Endothelial cell of umbilical vein (primary cell): ENCODE results near the gene ACTR1A. TPM values are rescaled to one million over a fixed set of nuclear protein-coding genes. Genes with fewer than 3 reads are reported as not detected.

Source experiments
- BruUV-seq: library from RNA; stranded (reverse); fragments of 400-500 nt; replicated peaks from 2 replicates; lab custom pipeline; 2021; lab: Mats Ljungman, UMichigan
- CTCF ChIA-PET: fragments of 300-600, 350-600 bp; sonication (Branson Sonifier 250); formaldehyde crosslinking; loops from one replicate; lab custom pipeline; 2021; ENCODE audit warnings: antibody characterized with exemption, inconsistent platforms; lab: Charles Lee
- POLR2A ChIA-PET: fragments of 300-600, 350-600 bp; sonication (Branson Sonifier 250); formaldehyde crosslinking; loops from one replicate; lab custom pipeline; 2021; ENCODE audit warnings: antibody characterized with exemption, inconsistent platforms; lab: Charles Lee
- DNase-seq: peaks from one replicate; pipeline ENCODE4 v3.0.0-alpha.2; 2011; ENCODE audit warnings: low read depth, low spot score
- FAIRE-seq: peaks from 2 replicates; lab custom pipeline; 2011; peaks lifted over from hg19 to GRCh38; lab: Jason Lieb, UNC
- H2AFZ ChIP-seq: 2 replicates; pipeline ENCODE4 v1.6.0; 2012; ENCODE audit warnings: low read depth, low read length, control low read depth, inconsistent platforms
- H3K27ac ChIP-seq: 2 replicates; pipeline ENCODE4 v1.5.1; 2011; ENCODE audit warnings: low read depth, mild to moderate bottlenecking, control low read depth, low read length, moderate library complexity; ENCODE audit not compliant: insufficient read depth
- H3K27me3 ChIP-seq, 2 experiments: 2 replicates each; pipeline versions ENCODE4 v1.6.0 to v1.6.1; 2011; ENCODE audit warnings: low read length in 2 of 2, mixed read lengths in 1 of 2; ENCODE audit not compliant: control insufficient read depth in 2 of 2, insufficient read depth in 2 of 2
- H3K36me3 ChIP-seq, 2 experiments: 2 replicates in 1 of 2; 3 replicates in 1 of 2; pipeline ENCODE4 v1.5.1; 2011; ENCODE audit warnings: low read length in 2 of 2, mild to moderate bottlenecking in 1 of 2, moderate library complexity in 1 of 2; ENCODE audit not compliant: control insufficient read depth in 2 of 2, insufficient read depth in 2 of 2; ENCODE audit errors: extremely low read depth in 1 of 2
- H3K4me1 ChIP-seq: 3 replicates; pipeline ENCODE4 v1.5.1; 2011; ENCODE audit warnings: mild to moderate bottlenecking, low read length; ENCODE audit not compliant: control insufficient read depth, insufficient read depth; ENCODE audit errors: extremely low read depth
- H3K4me2 ChIP-seq: 2 replicates; pipeline ENCODE4 v1.6.1; 2011; ENCODE audit warnings: low read length, control low read depth, mixed read lengths; ENCODE audit not compliant: insufficient read depth
- H3K4me3 ChIP-seq, 3 experiments: fragments of 200-600 bp in 1 of 3; sonication (generic), shearing (Covaris generic) in 1 of 3; replicated peaks in 1 of 3; 2 replicates each; pipeline ENCODE4 v1.5.1; 2011 to 2016; ENCODE audit warnings: control low read depth in 3 of 3, low read length in 3 of 3, mild to moderate bottlenecking in 2 of 3, inconsistent platforms in 1 of 3, low read depth in 1 of 3, moderate library complexity in 1 of 3; ENCODE audit not compliant: insufficient read depth in 1 of 3
- H3K79me2 ChIP-seq: 2 replicates; pipeline ENCODE4 v1.6.0; 2012; ENCODE audit warnings: low read length, inconsistent platforms; ENCODE audit not compliant: control insufficient read depth, insufficient read depth
- H3K9ac ChIP-seq: replicated peaks from 2 replicates; pipeline ENCODE3; 2011; ENCODE audit warnings: low read length, control low read depth; ENCODE audit not compliant: insufficient read depth; ENCODE audit errors: extremely low read depth
- H3K9me1 ChIP-seq: replicated peaks from 3 replicates; pipeline ENCODE4 v1.6.0; 2011; ENCODE audit warnings: mild to moderate bottlenecking, low read length; ENCODE audit not compliant: control insufficient read depth, insufficient read depth; ENCODE audit errors: extremely low read depth
- H3K9me3 ChIP-seq: replicated peaks from 2 replicates; pipeline ENCODE4 v1.5.1; 2012; ENCODE audit warnings: low read length, inconsistent platforms; ENCODE audit not compliant: control insufficient read depth, insufficient read depth
- H4K20me1 ChIP-seq: replicated peaks from 2 replicates; pipeline ENCODE3; 2011; ENCODE audit warnings: mild to moderate bottlenecking, low read length; ENCODE audit not compliant: control insufficient read depth, insufficient read depth; ENCODE audit errors: extremely low read depth
- EZH2 ChIP-seq: IDR thresholded peaks from 2 replicates; pipeline ENCODE4 v1.6.1; 2012; ENCODE audit warnings: borderline replicate concordance, low read depth, mild to moderate bottlenecking, moderate library complexity, low read length, inconsistent platforms; ENCODE audit not compliant: severe bottlenecking
- FOS ChIP-seq: IDR thresholded peaks from 2 replicates; pipeline ENCODE4 v1.6.1; 2011; ENCODE audit warnings: mild to moderate bottlenecking, low read length, moderate library complexity, borderline replicate concordance; ENCODE audit not compliant: insufficient read depth
- GATA2 ChIP-seq: IDR thresholded peaks from 2 replicates; pipeline ENCODE4 v1.7.0; 2011; ENCODE audit warnings: low read depth, mild to moderate bottlenecking, moderate library complexity, mixed read lengths, low read length; ENCODE audit not compliant: insufficient read length, insufficient read depth
- JUN ChIP-seq: IDR thresholded peaks from 2 replicates; pipeline ENCODE4 v1.6.1; 2011; ENCODE audit warnings: borderline replicate concordance, low read depth; ENCODE audit not compliant: insufficient read length, insufficient read depth
- MYC ChIP-seq: IDR thresholded peaks from one replicate; pipeline ENCODE4 v1.6.1; 2011; ENCODE audit warnings: mild to moderate bottlenecking, low read depth, low read length
- POLR2A ChIP-seq: IDR thresholded peaks from 2 replicates; pipeline ENCODE4 v1.6.1; 2012; ENCODE audit warnings: low read depth, mild to moderate bottlenecking, control low read depth, low read length
- POLR2AphosphoS5 ChIP-seq: IDR thresholded peaks from 2 replicates; pipeline ENCODE4 v1.6.1; 2012; ENCODE audit warnings: low read depth, mild to moderate bottlenecking, control low read depth, low read length, moderate library complexity; ENCODE audit not compliant: insufficient read depth
- dilution Hi-C: fragments of 300-500 bp; cut with MboI; formaldehyde crosslinking; loops from one replicate; pipeline ENCODE4 v1.15.0; 2019; ENCODE audit warnings: low sequenced_read_pairs; ENCODE audit not compliant: extremely low pct_ligation_motif_present
- intact Hi-C: fragments of 100-400 bp; cut with micrococcal nuclease; formaldehyde crosslinking; loops from one replicate; pipeline ENCODE4 v1.10.0; 2022
- polyA plus RNA-seq, 4 experiments: library from polyadenylated mRNA; depleted of rRNA in 3 of 4; stranded (reverse) in 3 of 4; unstranded in 1 of 4; fragments of >200 nt; gene quantifications; 2 replicates each; pipeline versions ENCODE4 v1.2.1 to v1.2.3, GENCODE V29; 2011 to 2012; ENCODE audit warnings: missing spikeins in 1 of 4
- total RNA-seq: library from RNA; stranded (reverse); gene quantifications from 2 replicates; pipeline ENCODE4 v1.2.3, GENCODE V29; 2021
- TF ChIP-seq, protein P1 (sequence below): IDR thresholded peaks from 2 replicates; pipeline ENCODE4 v1.6.1; 2011; ENCODE audit not compliant: insufficient read depth, insufficient read length
- TF ChIP-seq, protein P2 (sequence below), 2 donors: IDR thresholded peaks; 1 replicate in 1 of 2; 2 replicates in 1 of 2; pipeline ENCODE4 v1.5.1; 2011; ENCODE audit warnings: low read length in 2 of 2, mild to moderate bottlenecking in 2 of 2, moderate library complexity in 2 of 2, control low read depth in 1 of 2, inconsistent platforms in 1 of 2, low read depth in 1 of 2; ENCODE audit not compliant: insufficient read depth in 1 of 2; ENCODE audit errors: extremely low read depth in 1 of 2

The ACTR1A gene
- total and polyA plus RNA-seq, 2 donors (not counting 3 experiments of a cell fraction or from before 2014, with no cell fraction given): 155 to 164 TPM

DNA sequence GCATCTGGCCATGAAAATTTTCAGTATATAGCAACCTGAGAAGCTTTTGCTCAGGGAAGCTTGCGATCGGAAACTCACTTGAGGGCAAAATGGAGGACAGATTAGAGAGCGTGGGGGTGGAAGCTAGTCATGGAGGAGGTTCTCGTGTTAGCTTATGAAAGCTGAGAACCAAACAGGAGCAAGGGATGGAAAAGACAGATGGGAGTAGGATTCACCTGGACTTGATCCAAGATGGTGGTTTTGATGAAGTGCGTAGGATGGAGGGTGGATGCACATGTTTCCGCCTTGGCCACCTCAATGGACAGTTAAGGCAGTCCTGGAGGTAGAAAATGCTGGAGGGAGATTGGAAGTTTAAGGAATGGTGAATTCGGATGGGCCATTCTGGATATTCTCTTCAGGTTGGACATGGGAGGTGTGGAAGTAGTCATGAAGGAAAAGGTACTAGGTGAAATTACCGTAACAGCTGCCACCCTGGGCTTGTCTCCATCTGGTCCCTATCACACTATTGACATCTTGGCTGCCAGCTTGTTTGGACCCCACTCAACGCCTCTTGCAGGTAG, 44.8 kb downstream of the ACTR1A start:
- H3K27me3 ChIP-seq: peaks cover 0 to under 1% of the 10 kb centered on the region in 2 experiments
- H4K20me1 ChIP-seq: no peaks in the 10 kb centered on the region
- H3K4me1 ChIP-seq: peaks cover 7% of the 10 kb centered on the region
- no TSS peak for BruUV-seq
- no peaks in the 10 kb centered on the region for H3K9me1 ChIP-seq
- H2AFZ ChIP-seq: no peak overlapping the region
- no peaks in the 10 kb centered on the region for H3K36me3 ChIP-seq
- no peak overlapping the region for H3K4me2 ChIP-seq
- DNase-seq (no peak), FAIRE-seq (no peak)
- TF ChIP-seq JUN: no peak
- TF ChIP-seq GATA2: no peak
- no peak for TF ChIP-seq FOS
- TF ChIP-seq, protein P1, sequence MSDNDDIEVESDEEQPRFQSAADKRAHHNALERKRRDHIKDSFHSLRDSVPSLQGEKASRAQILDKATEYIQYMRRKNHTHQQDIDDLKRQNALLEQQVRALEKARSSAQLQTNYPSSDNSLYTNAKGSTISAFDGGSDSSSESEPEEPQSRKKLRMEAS: no peak
- no peak for TF ChIP-seq EZH2
- no peak for TF ChIP-seq POLR2A
- TF ChIP-seq MYC: no peak
- TF ChIP-seq, protein P2, sequence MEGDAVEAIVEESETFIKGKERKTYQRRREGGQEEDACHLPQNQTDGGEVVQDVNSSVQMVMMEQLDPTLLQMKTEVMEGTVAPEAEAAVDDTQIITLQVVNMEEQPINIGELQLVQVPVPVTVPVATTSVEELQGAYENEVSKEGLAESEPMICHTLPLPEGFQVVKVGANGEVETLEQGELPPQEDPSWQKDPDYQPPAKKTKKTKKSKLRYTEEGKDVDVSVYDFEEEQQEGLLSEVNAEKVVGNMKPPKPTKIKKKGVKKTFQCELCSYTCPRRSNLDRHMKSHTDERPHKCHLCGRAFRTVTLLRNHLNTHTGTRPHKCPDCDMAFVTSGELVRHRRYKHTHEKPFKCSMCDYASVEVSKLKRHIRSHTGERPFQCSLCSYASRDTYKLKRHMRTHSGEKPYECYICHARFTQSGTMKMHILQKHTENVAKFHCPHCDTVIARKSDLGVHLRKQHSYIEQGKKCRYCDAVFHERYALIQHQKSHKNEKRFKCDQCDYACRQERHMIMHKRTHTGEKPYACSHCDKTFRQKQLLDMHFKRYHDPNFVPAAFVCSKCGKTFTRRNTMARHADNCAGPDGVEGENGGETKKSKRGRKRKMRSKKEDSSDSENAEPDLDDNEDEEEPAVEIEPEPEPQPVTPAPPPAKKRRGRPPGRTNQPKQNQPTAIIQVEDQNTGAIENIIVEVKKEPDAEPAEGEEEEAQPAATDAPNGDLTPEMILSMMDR (IDR thresholded peaks at IDR 0.05; ENCODE audit: extremely low read depth in 1 of 2, insufficient read depth in 1 of 2, low read depth in 1 of 2, low read length in 2 of 2): no peak
- TF ChIP-seq POLR2AphosphoS5: no peak
- no peak overlapping the region for H3K27ac ChIP-seq
- ChIA-PET POLR2A (no interaction called here), CTCF (no interaction called here)
- intact Hi-C loops (no loop called here), dilution Hi-C loops (no loop called here)
- H3K9ac ChIP-seq: no peak overlapping the region
- no peak overlapping the region for H3K4me3 ChIP-seq
- H3K9me3 ChIP-seq: no peaks in the 10 kb centered on the region
- no peaks in the 10 kb centered on the region for H3K79me2 ChIP-seq
